Measurements from ENCODE around the gene CIC. TPM values are rescaled to one million over a fixed set of nuclear protein-coding genes. Genes with fewer than 3 reads are reported as not detected.
A peak's percentile ranks its signal among the peaks of the same experiment; 100 is the strongest.

Gene CIC
- total and polyA plus RNA-seq, 2 of the 13 experiments (the other 11 are each of a cell fraction or from before 2014, with no cell fraction given) = 5.9 to 8.0 TPM

DNA sequence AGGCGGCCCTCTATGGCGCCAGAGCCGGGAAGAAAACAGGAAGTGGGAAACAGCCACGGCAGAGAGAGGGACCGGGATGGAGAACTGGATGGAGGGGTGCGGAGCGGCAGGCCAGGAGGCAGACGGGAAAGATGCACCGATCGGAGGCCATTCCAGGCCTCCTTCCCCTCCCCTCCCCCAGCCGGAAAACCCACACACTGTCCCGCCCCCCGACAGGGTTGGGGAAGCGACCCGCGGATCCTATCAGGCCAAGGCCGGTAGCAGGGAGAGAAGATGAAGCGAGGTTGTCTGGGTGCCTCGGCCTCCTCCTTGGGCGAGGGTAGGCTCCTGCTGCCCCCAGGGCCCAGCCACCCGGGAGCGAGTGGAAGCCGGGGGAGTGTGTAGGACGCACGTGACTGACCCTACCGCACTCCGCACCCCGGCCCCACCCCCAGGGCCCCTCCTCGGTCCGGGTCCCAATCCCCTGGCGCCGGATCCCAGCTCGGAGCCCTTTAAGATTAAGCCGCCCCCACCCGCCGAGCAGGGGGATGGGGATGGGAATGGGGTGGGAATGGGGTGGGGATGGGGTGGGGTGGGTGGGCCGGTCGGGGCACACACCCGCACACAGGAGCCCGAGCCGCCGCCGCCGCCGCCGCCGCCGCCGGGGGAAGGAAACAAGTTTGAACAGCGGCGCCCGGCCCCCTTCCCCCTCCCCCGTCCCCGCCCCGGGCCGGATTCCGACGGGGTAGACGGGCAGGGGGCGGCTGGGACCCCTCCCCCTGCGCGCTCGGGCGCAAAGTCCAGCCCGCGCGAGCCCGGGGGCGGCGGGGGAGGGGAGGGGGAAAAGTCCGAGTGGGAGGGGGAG is 15.6 kb upstream of the CIC start (continued):
- TF ChIP-seq NKX3-1 (CRISPR knock-in tag; IDR thresholded peaks at IDR 0.05) = no peak
- TF ChIP-seq, protein P1, sequence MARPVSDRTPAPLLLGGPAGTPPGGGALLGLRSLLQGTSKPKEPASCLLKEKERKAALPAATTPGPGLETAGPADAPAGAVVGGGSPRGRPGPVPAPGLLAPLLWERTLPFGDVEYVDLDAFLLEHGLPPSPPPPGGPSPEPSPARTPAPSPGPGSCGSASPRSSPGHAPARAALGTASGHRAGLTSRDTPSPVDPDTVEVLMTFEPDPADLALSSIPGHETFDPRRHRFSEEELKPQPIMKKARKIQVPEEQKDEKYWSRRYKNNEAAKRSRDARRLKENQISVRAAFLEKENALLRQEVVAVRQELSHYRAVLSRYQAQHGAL (CRISPR knock-in tag; IDR thresholded peaks at IDR 0.05; ENCODE audit: not compliant biosample characterization) = no peak
- TF ChIP-seq AGO2 (optimal IDR thresholded peaks at IDR 0.05; ENCODE audit: low read depth, low read length) = peak; percentile 28
- TF ChIP-seq PHF8 (CRISPR knock-in tag; IDR thresholded peaks at IDR 0.05) = 0 out of 2 replicates have a peak, but pooled peaks have one; percentile 28
- no peak for TF ChIP-seq LCORL (IDR thresholded peaks at IDR 0.05)
- no peak for TF ChIP-seq LCORL (CRISPR knock-in tag; IDR thresholded peaks at IDR 0.05)
- no peak for TF ChIP-seq TSC22D2 (CRISPR knock-in tag; IDR thresholded peaks at IDR 0.05; ENCODE audit: borderline replicate concordance)
- no peak for TF ChIP-seq MXD4 (CRISPR knock-in tag; IDR thresholded peaks at IDR 0.05)
- TF ChIP-seq, protein P2, sequence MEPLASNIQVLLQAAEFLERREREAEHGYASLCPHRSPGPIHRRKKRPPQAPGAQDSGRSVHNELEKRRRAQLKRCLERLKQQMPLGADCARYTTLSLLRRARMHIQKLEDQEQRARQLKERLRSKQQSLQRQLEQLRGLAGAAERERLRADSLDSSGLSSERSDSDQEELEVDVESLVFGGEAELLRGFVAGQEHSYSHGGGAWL (CRISPR knock-in tag; IDR thresholded peaks at IDR 0.05) = no peak
- TF ChIP-seq NFKB2 (CRISPR knock-in tag; IDR thresholded peaks at IDR 0.05; ENCODE audit: borderline replicate concordance) = peak; percentile 48; the same call in 1 of the 2 replicates
- TF ChIP-seq KDM6A (CRISPR knock-in tag; IDR thresholded peaks at IDR 0.05; ENCODE audit: low read depth) = no peak
- 0 out of 2 replicates have a peak, but pooled peaks have one; percentile 2 for TF ChIP-seq NR2F2 (IDR thresholded peaks at IDR 0.05; ENCODE audit: borderline replicate concordance, low read depth)
- no peak for TF ChIP-seq ZNF138 (CRISPR knock-in tag; IDR thresholded peaks at IDR 0.05; ENCODE audit: low read depth)
- no peak for TF ChIP-seq SPEN (CRISPR knock-in tag; IDR thresholded peaks at IDR 0.05; ENCODE audit: low read depth)
- no peak for TF ChIP-seq GPN1 (CRISPR knock-in tag; IDR thresholded peaks at IDR 0.05; ENCODE audit: borderline replicate concordance)
- TF ChIP-seq ZNF770 (CRISPR knock-in tag; IDR thresholded peaks at IDR 0.05) = peak; percentile 55; the same call in 1 of the 2 replicates
- TF ChIP-seq GLI4 (CRISPR knock-in tag; IDR thresholded peaks at IDR 0.05; ENCODE audit: borderline replicate concordance) = no peak
- TF ChIP-seq JARID2 (CRISPR knock-in tag; IDR thresholded peaks at IDR 0.05; ENCODE audit: insufficient replicate concordance) = no peak
- TF ChIP-seq PRPF4 (IDR thresholded peaks at IDR 0.05; ENCODE audit: low read depth, low read length, poor library complexity, severe bottlenecking) = no peak
- TF ChIP-seq PHB2 (IDR thresholded peaks at IDR 0.05; ENCODE audit: partially characterized antibody) = no peak
- TF ChIP-seq ZNF597 (CRISPR knock-in tag; IDR thresholded peaks at IDR 0.05) = no peak
- no peak for TF ChIP-seq ZFP41 (CRISPR knock-in tag; IDR thresholded peaks at IDR 0.05; ENCODE audit: borderline replicate concordance)
- TF ChIP-seq SOX5 (CRISPR knock-in tag; IDR thresholded peaks at IDR 0.05; ENCODE audit: borderline replicate concordance) = no peak
- TF ChIP-seq ZNF24 (IDR thresholded peaks at IDR 0.05) = no peak
